ENCODE data around the gene CACNA1G.

DNA sequence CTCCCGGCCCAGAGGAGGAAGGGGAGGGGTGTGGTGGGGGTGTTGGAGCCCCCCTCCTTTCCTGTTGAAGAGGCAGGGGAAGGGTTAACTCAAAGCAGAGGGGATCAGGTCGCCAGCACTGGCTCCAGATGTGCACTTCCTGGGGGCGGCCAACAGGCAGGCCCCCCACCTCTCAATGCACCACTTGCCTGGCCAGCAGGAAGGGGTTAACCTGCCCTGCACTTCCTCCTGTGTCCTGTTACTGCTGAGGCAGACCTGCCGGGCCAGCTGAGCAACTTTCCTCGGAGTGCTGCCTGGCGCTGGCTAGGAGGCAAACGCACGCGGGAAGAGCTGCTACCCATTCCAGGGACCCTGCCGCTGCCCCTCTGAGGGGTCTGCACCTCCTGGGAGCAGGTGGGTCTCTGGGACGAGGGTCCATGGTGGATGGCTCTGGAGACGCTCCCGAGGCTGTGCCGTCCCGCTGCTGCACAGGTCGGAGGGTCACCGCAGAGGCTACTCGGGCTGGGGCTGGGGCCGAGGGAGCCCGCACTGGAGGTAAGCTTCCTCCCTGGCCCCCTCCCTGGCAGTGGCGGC, 28.0 kb upstream of the CACNA1G start, which contains the start of gene EPN3:
- TF ChIP-seq, protein P1, sequence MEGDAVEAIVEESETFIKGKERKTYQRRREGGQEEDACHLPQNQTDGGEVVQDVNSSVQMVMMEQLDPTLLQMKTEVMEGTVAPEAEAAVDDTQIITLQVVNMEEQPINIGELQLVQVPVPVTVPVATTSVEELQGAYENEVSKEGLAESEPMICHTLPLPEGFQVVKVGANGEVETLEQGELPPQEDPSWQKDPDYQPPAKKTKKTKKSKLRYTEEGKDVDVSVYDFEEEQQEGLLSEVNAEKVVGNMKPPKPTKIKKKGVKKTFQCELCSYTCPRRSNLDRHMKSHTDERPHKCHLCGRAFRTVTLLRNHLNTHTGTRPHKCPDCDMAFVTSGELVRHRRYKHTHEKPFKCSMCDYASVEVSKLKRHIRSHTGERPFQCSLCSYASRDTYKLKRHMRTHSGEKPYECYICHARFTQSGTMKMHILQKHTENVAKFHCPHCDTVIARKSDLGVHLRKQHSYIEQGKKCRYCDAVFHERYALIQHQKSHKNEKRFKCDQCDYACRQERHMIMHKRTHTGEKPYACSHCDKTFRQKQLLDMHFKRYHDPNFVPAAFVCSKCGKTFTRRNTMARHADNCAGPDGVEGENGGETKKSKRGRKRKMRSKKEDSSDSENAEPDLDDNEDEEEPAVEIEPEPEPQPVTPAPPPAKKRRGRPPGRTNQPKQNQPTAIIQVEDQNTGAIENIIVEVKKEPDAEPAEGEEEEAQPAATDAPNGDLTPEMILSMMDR (IDR thresholded peaks at IDR 0.05): no peak
- TF ChIP-seq ZFX (IDR thresholded peaks at IDR 0.05; ENCODE audit: borderline replicate concordance): no peak

Data from 22Rv1 (cell line).